ENCODE measurements around the gene BBLN. TPM values are rescaled to one million over a fixed set of nuclear protein-coding genes. Genes with fewer than 3 reads are reported as not detected.

The BBLN gene
- total RNA-seq, 1 experiment from 2014 or later, result 74.9 TPM

- no peaks in the 10 kb centered on the region for H4K20me1 ChIP-seq (ENCODE audit: control insufficient read depth, insufficient read depth, insufficient read length)
- H3K23ac ChIP-seq (ENCODE audit: insufficient read length, low read depth, low read length), result no peak overlapping the region
- DNase-seq, result no peak
- no peak overlapping the region for H2BK5ac ChIP-seq (ENCODE audit: insufficient read length, low read length)
- no peak overlapping the region for H3K27ac ChIP-seq (ENCODE audit: insufficient read length, low read depth, low read length)
- H4K8ac ChIP-seq (replicated peaks; ENCODE audit: insufficient read length, low read depth, low read length), result no peak overlapping the region
- no peaks in the 10 kb centered on the region for H3K9me3 Mint-ChIP-seq
- H3K27ac Mint-ChIP-seq, result 0 out of 7 replicates have a peak overlapping the region, but pooled peaks of 1 of the 3 experiments have one; percentile 44
- H3K27me3 Mint-ChIP-seq (ENCODE audit: low read depth), result no peaks in the 10 kb centered on the region
- H4K5ac ChIP-seq (ENCODE audit: insufficient read length, low read depth, low read length), result no peak overlapping the region
- peak overlapping the region; percentile 83 for H3K18ac ChIP-seq (ENCODE audit: insufficient read length, low read depth, low read length)
- peak overlapping the region; percentile 93 for H3K14ac ChIP-seq (ENCODE audit: insufficient read depth, low read length)
- H2BK20ac ChIP-seq (ENCODE audit: low read depth, low read length, poor library complexity, severe bottlenecking), result no peak overlapping the region
- H2BK120ac ChIP-seq (ENCODE audit: low read depth, low read length, poor library complexity, severe bottlenecking), result no peak overlapping the region
- no CpG with 5 or more reads among the region's 23 CpGs for WGBS (ENCODE audit: extremely low coverage, insufficient read length, low lambda C conversion rate)
- no peak overlapping the region for H3T11ph ChIP-seq (ENCODE audit: low read length)
- H2BK12ac ChIP-seq (ENCODE audit: insufficient read length, low read depth, low read length), result no peak overlapping the region
- H3K79me2 ChIP-seq (ENCODE audit: insufficient read depth, low read length), result no peaks in the 10 kb centered on the region
- H4K91ac ChIP-seq (ENCODE audit: insufficient read length, low read depth, low read length), result no peak overlapping the region
- no peak overlapping the region for H3K56ac ChIP-seq (ENCODE audit: insufficient read length, low read depth, low read length)
- no peaks in the 10 kb centered on the region for H3K9me3 ChIP-seq (ENCODE audit: control insufficient read depth, low read depth, low read length)
- peak overlapping the region; percentile 76 to 82 for H3K4me3 Mint-ChIP-seq
- no peak overlapping the region for H2BK15ac ChIP-seq (ENCODE audit: low read depth, low read length)
- no peaks in the 10 kb centered on the region for H3K79me1 ChIP-seq (ENCODE audit: insufficient read depth, low read depth, low read length, poor library complexity, severe bottlenecking)
- no peaks in the 10 kb centered on the region for H3K27me3 ChIP-seq (ENCODE audit: insufficient read depth, low read length)
- H3K9ac ChIP-seq (ENCODE audit: extremely low read depth, insufficient read length, low read length), result peak overlapping the region; percentile 82
- H3K4ac ChIP-seq (ENCODE audit: low read depth, low read length), result no peak overlapping the region
- no peaks in the 10 kb centered on the region; the same call in 1 of the 2 replicates for H3K4me1 ChIP-seq (ENCODE audit: insufficient read depth, low read length)
- H2AFZ ChIP-seq (ENCODE audit: low read length), result no peak overlapping the region
- peaks cover 6 to 8% of the 10 kb centered on the region in 2 experiments for H3K4me1 Mint-ChIP-seq
- no peak for TF ChIP-seq CTCF (conservative IDR thresholded peaks at IDR 0.05)
- no peak overlapping the region for H2AK5ac ChIP-seq (ENCODE audit: insufficient read length, low read length)
- peaks cover 7% of the 10 kb centered on the region for H3K23me2 ChIP-seq (ENCODE audit: insufficient read length, low read depth, low read length, poor library complexity, severe bottlenecking)
- H3K4me2 ChIP-seq (ENCODE audit: insufficient read depth, insufficient read length, low read length), result peak overlapping the region; percentile 69
- peaks cover 5 to 30% (median 12%) of the 10 kb centered on the region in 3 experiments; a peak in 5 of 7 replicates for H3K36me3 Mint-ChIP-seq (ENCODE audit: insufficient read depth in 1 of 3, low read depth in 3 of 3)
Observed at GRCh38 chr9:128160603-128160987, 530 bp downstream of the BBLN start.
